HepG2 (cell line): ENCODE data around the gene SPAG4. TPM values are rescaled to one million over a fixed set of nuclear protein-coding genes. Genes with fewer than 3 reads are reported as not detected.
A peak's percentile ranks its signal among the peaks of the same experiment; 100 is the strongest.

Experiments
- ATAC-seq: fragments of 200-7000 bp; cut with Tn5 transposase; 3 replicates; pipeline ENCODE4 v1.9.1; 2020; ENCODE audit warnings: mild to moderate bottlenecking, moderate library complexity
- BruUV-seq: library from RNA; stranded (reverse); fragments of 400-500 nt; replicated peaks from 2 replicates; lab custom pipeline; 2021; lab: Mats Ljungman, UMichigan
- CTCF ChIA-PET: fragments of 300-600 bp; formaldehyde crosslinking; extraction: SDS; loops from one replicate; lab custom pipeline; 2021; ENCODE audit warnings: low total read pairs, inconsistent platforms, low intra/inter-chr PET ratio; lab: Yijun Ruan, JAX
- POLR2A ChIA-PET: fragments of 350-600 bp; sonication (Branson Sonifier 250); formaldehyde crosslinking; loops from one replicate; lab custom pipeline; 2020; ENCODE audit warnings: antibody characterized with exemption, inconsistent platforms; lab: Yijun Ruan, JAX
- DNase-seq: peaks from one replicate; pipeline ENCODE4 v3.0.0-alpha.2; 2015; ENCODE audit warnings: low spot score
- FAIRE-seq: peaks from 3 replicates; lab custom pipeline; 2011; peaks lifted over from hg19 to GRCh38; lab: Jason Lieb, UNC
- H2AFZ ChIP-seq: one replicate; pipeline ENCODE4 v1.6.1; 2011; ENCODE audit warnings: low read length, inconsistent platforms
- H3K27ac ChIP-seq: fragments of 300-600 bp; 3 replicates; pipeline ENCODE4 v1.8.0; 2011; ENCODE audit warnings: mixed run types, mild to moderate bottlenecking, mixed read lengths, low read length, inconsistent platforms; ENCODE audit not compliant: insufficient read depth; ENCODE audit errors: extremely low read length
- H3K27me3 ChIP-seq, 2 experiments: fragments of 200-600 bp in 1 of 2; 2 replicates in 1 of 2; 3 replicates in 1 of 2; pipeline versions ENCODE4 v1.6.0 to v1.8.0; 2011; ENCODE audit warnings: low read length in 2 of 2, mild to moderate bottlenecking in 2 of 2, moderate library complexity in 2 of 2, inconsistent platforms in 1 of 2; ENCODE audit not compliant: insufficient read depth in 2 of 2, control insufficient read depth in 1 of 2
- H3K36me3 ChIP-seq, 2 experiments: fragments of 200-600 bp in 1 of 2; replicated peaks in 1 of 2; 2 replicates in 1 of 2; 3 replicates in 1 of 2; pipeline versions ENCODE4 v1.5.1 to v1.8.0; 2011; ENCODE audit warnings: low read length in 2 of 2, inconsistent platforms in 1 of 2; ENCODE audit not compliant: insufficient read depth in 2 of 2, control insufficient read depth in 1 of 2
- H3K4me1 ChIP-seq: 2 replicates; pipeline ENCODE4 v1.5.1; 2012; ENCODE audit warnings: low read length, inconsistent platforms; ENCODE audit not compliant: insufficient read depth
- H3K4me2 ChIP-seq: 2 replicates; pipeline ENCODE4 v1.6.0; 2011; ENCODE audit warnings: low read depth, low read length, inconsistent platforms
- H3K4me3 ChIP-seq, 3 experiments: fragments of 200-600 bp in 1 of 3; sonication (generic), shearing (Covaris generic) in 1 of 3; replicated peaks in 1 of 3; 2 replicates each; pipeline ENCODE4 v1.5.1; 2011 to 2016; ENCODE audit warnings: low read length in 3 of 3, inconsistent platforms in 2 of 3, low read depth in 2 of 3, mild to moderate bottlenecking in 2 of 3, control low read depth in 1 of 3, mixed read lengths in 1 of 3; ENCODE audit not compliant: insufficient read depth in 1 of 3
- H3K79me2 ChIP-seq: one replicate; pipeline ENCODE4 v1.6.1; 2011; ENCODE audit warnings: low read length, inconsistent platforms; ENCODE audit not compliant: insufficient read depth
- H3K9ac ChIP-seq: 2 replicates; pipeline ENCODE4 v1.6.0; 2011; ENCODE audit warnings: mild to moderate bottlenecking, low read depth, low read length, inconsistent platforms; ENCODE audit not compliant: insufficient read depth
- H3K9me3 ChIP-seq: 2 replicates; pipeline ENCODE4 v1.5.1; 2012; ENCODE audit warnings: mild to moderate bottlenecking, low read length
- H4K20me1 ChIP-seq: 2 replicates; pipeline ENCODE4 v1.6.0; 2011; ENCODE audit warnings: inconsistent platforms, mild to moderate bottlenecking, low read length, moderate library complexity; ENCODE audit not compliant: insufficient read depth
- CHCHD3 ChIP-seq: sonication (generic); formaldehyde crosslinking; IDR thresholded peaks from 2 replicates; pipeline ENCODE4 v1.8.0; 2022; ENCODE audit warnings: mild to moderate bottlenecking, missing genetic modification reagents, moderate library complexity
- NR0B2 ChIP-seq: sonication (generic); formaldehyde crosslinking; IDR thresholded peaks from 2 replicates; pipeline ENCODE4 v1.4.0; 2020; ENCODE audit warnings: mild to moderate bottlenecking, missing genetic modification reagents
- NR2F2 ChIP-seq: IDR thresholded peaks from 2 replicates; pipeline ENCODE4 v1.6.1; 2012; ENCODE audit warnings: low read depth, inconsistent platforms, borderline replicate concordance
- PAX8 ChIP-seq: sonication (generic); formaldehyde crosslinking; IDR thresholded peaks from 2 replicates; pipeline ENCODE4 v1.8.0; 2022; ENCODE audit warnings: mild to moderate bottlenecking, missing genetic modification reagents, borderline replicate concordance
- PHB2 ChIP-seq: fragments of 450-650 bp; IDR thresholded peaks from 2 replicates; pipeline ENCODE4 v1.6.1; 2018; ENCODE audit not compliant: partially characterized antibody
- PPARG ChIP-seq: conservative IDR thresholded peaks from 2 replicates; pipeline ENCODE4 v1.6.1; 2016; ENCODE audit warnings: missing biosample characterization, missing genetic modification reagents
- TAF15 ChIP-seq: fragments of 200-400 bp; formaldehyde crosslinking; IDR thresholded peaks from one replicate; pipeline ENCODE4 v1.6.1; 2018; ENCODE audit warnings: mild to moderate bottlenecking, low read depth, low read length; ENCODE audit not compliant: poor library complexity, severe bottlenecking
- ZBTB20 ChIP-seq: sonication (generic); formaldehyde crosslinking; IDR thresholded peaks from 2 replicates; pipeline ENCODE4 v1.8.1; 2023; ENCODE audit warnings: missing genetic modification reagents, low read depth, mild to moderate bottlenecking, borderline replicate concordance
- ZBTB44 ChIP-seq: sonication (generic); formaldehyde crosslinking; IDR thresholded peaks from 2 replicates; pipeline ENCODE4 v1.4.0; 2020; ENCODE audit warnings: missing genetic modification reagents
- ZFP36L1 ChIP-seq: sonication (generic); formaldehyde crosslinking; IDR thresholded peaks from 2 replicates; pipeline ENCODE4 v1.8.0; 2022; ENCODE audit warnings: mild to moderate bottlenecking, missing genetic modification reagents, moderate library complexity
- ZNF430 ChIP-seq: sonication (generic); formaldehyde crosslinking; IDR thresholded peaks from 2 replicates; pipeline ENCODE4 v1.9.0; 2021; ENCODE audit warnings: mild to moderate bottlenecking, missing genetic modification reagents
- ZNF431 ChIP-seq: sonication (generic); formaldehyde crosslinking; IDR thresholded peaks from 2 replicates; pipeline ENCODE4 v1.9.0; 2022; ENCODE audit warnings: missing genetic modification reagents, low read depth, mild to moderate bottlenecking, borderline replicate concordance
- ZNF446 ChIP-seq: sonication (generic); formaldehyde crosslinking; IDR thresholded peaks from 2 replicates; pipeline ENCODE4 v1.5.0; 2020; ENCODE audit warnings: mild to moderate bottlenecking, missing genetic modification reagents
- ZNF563 ChIP-seq: sonication (generic); formaldehyde crosslinking; IDR thresholded peaks from 2 replicates; pipeline ENCODE4 v1.8.0; 2022; ENCODE audit warnings: mild to moderate bottlenecking, moderate library complexity, missing genetic modification reagents
- ZNF619 ChIP-seq: sonication (generic); formaldehyde crosslinking; IDR thresholded peaks from 2 replicates; pipeline ENCODE4 v1.4.0; 2020; ENCODE audit warnings: mild to moderate bottlenecking, missing genetic modification reagents
- ZNF703 ChIP-seq: sonication (generic); formaldehyde crosslinking; IDR thresholded peaks from 2 replicates; pipeline ENCODE4 v1.5.1; 2020; ENCODE audit warnings: missing genetic modification reagents, mild to moderate bottlenecking, moderate library complexity, borderline replicate concordance
- ZNF746 ChIP-seq: sonication (generic); formaldehyde crosslinking; IDR thresholded peaks from 2 replicates; pipeline ENCODE4 v1.8.0; 2022; ENCODE audit warnings: mild to moderate bottlenecking, missing genetic modification reagents
- ZNF839 ChIP-seq: sonication (generic); formaldehyde crosslinking; IDR thresholded peaks from 2 replicates; pipeline ENCODE4 v1.4.0; 2020; ENCODE audit warnings: missing genetic modification reagents, mild to moderate bottlenecking, borderline replicate concordance
- ZSCAN25 ChIP-seq: sonication (generic); formaldehyde crosslinking; IDR thresholded peaks from 2 replicates; pipeline ENCODE4 v1.8.0; 2022; ENCODE audit warnings: mild to moderate bottlenecking, missing genetic modification reagents
- ZZZ3 ChIP-seq: sonication (generic); formaldehyde crosslinking; IDR thresholded peaks from 2 replicates; pipeline ENCODE4 v1.4.0; 2020; ENCODE audit warnings: missing genetic modification reagents, mild to moderate bottlenecking, borderline replicate concordance
- WGBS: methylation state at CpG from one replicate; pipeline ENCODE4 v1.1.6; 2017; ENCODE audit warnings: low lambda C conversion rate; 5-methylcytosine and 5-hydroxymethylcytosine counted together
- in situ Hi-C: cut with HindIII; loops from 2 replicates; pipeline ENCODE4 v1.10.0; 2017; ENCODE audit warnings: low pct_unique_long_range_greater_than_20kb; ENCODE audit not compliant: extremely low pct_ligation_motif_present
- intact Hi-C: fragments of 100-400 bp; cut with micrococcal nuclease; formaldehyde crosslinking; loops from one replicate; pipeline ENCODE4 v1.10.0; 2022; ENCODE audit not compliant: unreplicated experiment
- polyA plus RNA-seq, 8 experiments: library from polyadenylated mRNA; depleted of rRNA in 3 of 8; stranded (reverse) in 7 of 8; unstranded in 1 of 8; fragments of >200 nt; fragmentation: Illumina TruSeq in 4 of 8; extraction: Trizol in 4 of 8; gene quantifications; 2 replicates each; pipeline versions ENCODE4 v1.2.1 to v1.2.3, GENCODE V29; 2011 to 2016; ENCODE audit warnings: low read depth in 4 of 8, missing spikeins in 1 of 8, mixed read lengths in 1 of 8; ENCODE audit not compliant: insufficient read depth in 1 of 8
- total RNA-seq, 5 experiments: library from RNA; depleted of rRNA; stranded (reverse); fragments of >200 nt; fragmentation: Illumina TruSeq; extraction: Trizol; gene quantifications; 2 replicates each; pipeline ENCODE4 v1.2.3, GENCODE V29; 2016; ENCODE audit warnings: low read depth in 1 of 5

Gene SPAG4
- total and polyA plus RNA-seq, 2 of the 13 experiments (the other 11 are each of a cell fraction or from before 2014, with no cell fraction given) = 5.8 to 137 TPM

GRCh38 chr20:35618263-35619131 lies 2.9 kb downstream of the SPAG4 start:
- Histone ChIP-seq H3K4me2 (peak overlapping the region; percentile 97), H4K20me1 (no peaks in the 10 kb centered on the region; the same call in 1 of the 2 replicates), H3K27me3 (peaks cover 0 to 7% of the 10 kb centered on the region in 2 experiments; a peak in 1 of 5 replicates), H2AFZ (no peak overlapping the region), H3K9me3 (no peaks in the 10 kb centered on the region), H3K27ac (peak overlapping the region; percentile 87), H3K9ac (peak overlapping the region; percentile 85), H3K4me3 (peak overlapping the region; percentile 67 to 96 (median 87)), H3K4me1 (peaks cover 26% of the 10 kb centered on the region), H3K79me2 (peaks cover 15% of the 10 kb centered on the region), H3K36me3 (peaks cover 5 to 14% of the 10 kb centered on the region in 2 experiments)
- FAIRE-seq (no peak), DNase-seq (no peak), ATAC-seq (0 out of 3 replicates have a peak, but pooled peaks have one; percentile 0)
- WGBS = 2% methylated on average over 24 of the region's 35 CpGs
- intact Hi-C loops = loop anchor here (5.0 kb wide), 3 partner anchors 51 to 124 kb away; partner anchors contain the start of genes ERGIC3 and RBM39
- ChIA-PET CTCF (interaction anchor here (0.8 to 1.1 kb wide), 2 partner anchors 50 to 80 kb away, joined by 3 to 4 read pairs; no protein-coding TSS in a partner anchor), POLR2A (interaction anchor here (0.6 to 6.7 kb wide), 25 partner anchors 12 to 336 kb away, joined by 3 to 152 read pairs (median 4); partner anchors contain the start of genes CEP250, CPNE1, EIF6 and ERGIC3)
- BruUV-seq = no TSS peak
- in situ Hi-C loops = loop anchor here (5.0 kb wide), 1 partner anchor 44 kb away; the partner anchor contains the start of genes CPNE1 and RBM12
- TF ChIP-seq ZNF563 (CRISPR knock-in tag) (peak; percentile 33; the same call in 1 of the 2 replicates), ZZZ3 (CRISPR knock-in tag) (0 out of 2 replicates have a peak, but pooled peaks have one; percentile 24), ZBTB20 (CRISPR knock-in tag) (peak; percentile 72), ZNF446 (CRISPR knock-in tag) (0 out of 2 replicates have a peak, but pooled peaks have one; percentile 13), ZBTB44 (no peak), NR0B2 (CRISPR knock-in tag) (0 out of 2 replicates have a peak, but pooled peaks have one; percentile 51), ZNF619 (CRISPR knock-in tag) (0 out of 2 replicates have a peak, but pooled peaks have one; percentile 33), PPARG (0 out of 2 replicates have a peak, but pooled peaks have one; percentile 7), TAF15 (peak; percentile 47), ZFP36L1 (CRISPR knock-in tag) (0 out of 2 replicates have a peak, but pooled peaks have one; percentile 45), CHCHD3 (CRISPR knock-in tag) (0 out of 2 replicates have a peak, but pooled peaks have one; percentile 37), PAX8 (peak; percentile 50; the same call in 1 of the 2 replicates), ZNF431 (CRISPR knock-in tag) (0 out of 2 replicates have a peak, but pooled peaks have one; percentile 8), ZNF703 (CRISPR knock-in tag) (no peak), ZSCAN25 (CRISPR knock-in tag) (no peak), ZNF430 (CRISPR knock-in tag) (peak; percentile 42; the same call in 1 of the 2 replicates), NR2F2 (0 out of 2 replicates have a peak, but pooled peaks have one; percentile 38), ZNF746 (no peak), ZNF839 (CRISPR knock-in tag) (peak; percentile 89; the same call in 1 of the 2 replicates), PHB2 (no peak)
